HEK293 (cell line): ENCODE measurements around the gene ASTN2.

ENCODE experiments used
- CTCF ChIA-PET: fragments of 350-600 bp; formaldehyde crosslinking; extraction: SDS; loops from one replicate; lab custom pipeline; 2021; ENCODE audit warnings: antibody characterized with exemption; lab: Yijun Ruan, JAX
- POLR2A ChIA-PET: fragments of 300-600 bp; formaldehyde crosslinking; extraction: SDS; loops from one replicate; lab custom pipeline; 2020; ENCODE audit warnings: antibody characterized with exemption, inconsistent platforms; lab: Yijun Ruan, JAX
- H3K27ac ChIP-seq: fragments of 200-500 bp; sonication (Bioruptor generic); 2 replicates; pipeline ENCODE4 v1.5.1; 2014; ENCODE audit warnings: low read depth, low read length, control low read depth, inconsistent platforms; ENCODE audit errors: extremely low read depth
- H3K36me3 ChIP-seq, 2 experiments: fragments of 200-500 bp in 1 of 2; sonication (Bioruptor generic) in 1 of 2; 1 replicate in 1 of 2; 2 replicates in 1 of 2; pipeline ENCODE4 v1.5.1; 2014 to 2017; ENCODE audit warnings: inconsistent platforms in 2 of 2, low read length in 2 of 2; ENCODE audit not compliant: control insufficient read depth in 2 of 2, insufficient read depth in 1 of 2
- H3K4me1 ChIP-seq: fragments of 200-500 bp; sonication (Bioruptor generic); 2 replicates; pipeline ENCODE4 v1.5.1; 2014; ENCODE audit warnings: mild to moderate bottlenecking, low read length, inconsistent platforms; ENCODE audit not compliant: control insufficient read depth, insufficient read depth
- H3K4me3 ChIP-seq: 2 replicates; pipeline ENCODE4 v1.5.1; 2011; ENCODE audit warnings: low read depth, mild to moderate bottlenecking, control low read depth, low read length, moderate library complexity
- H3K9me3 ChIP-seq: fragments of 200-500 bp; sonication (Bioruptor generic); 2 replicates; pipeline ENCODE4 v1.5.1; 2014; ENCODE audit warnings: low read depth, low read length, inconsistent platforms; ENCODE audit not compliant: control insufficient read depth, insufficient read depth
- BCL11A ChIP-seq: fragments of 450-650 bp; formaldehyde crosslinking; IDR thresholded peaks from 2 replicates; pipeline ENCODE4 v1.5.1; 2016; ENCODE audit warnings: low read depth, missing biosample characterization, missing genetic modification characterization
- GLI4 ChIP-seq: fragments of 450-650 bp; formaldehyde crosslinking; IDR thresholded peaks from 2 replicates; pipeline ENCODE4 v1.5.1; 2016; ENCODE audit warnings: missing biosample characterization, missing genetic modification characterization
- HOXD13 ChIP-seq: sonication (generic); formaldehyde crosslinking; IDR thresholded peaks from 2 replicates; pipeline ENCODE4 v1.8.0; 2022; ENCODE audit warnings: missing genetic modification reagents, borderline replicate concordance
- PRDM2 ChIP-seq: fragments of 450-650 bp; formaldehyde crosslinking; IDR thresholded peaks from 2 replicates; pipeline ENCODE4 v1.5.1; 2016; ENCODE audit warnings: missing biosample characterization, missing genetic modification characterization, borderline replicate concordance
- PRDM6 ChIP-seq: fragments of 450-650 bp; formaldehyde crosslinking; IDR thresholded peaks from 2 replicates; pipeline ENCODE4 v1.5.1; 2017; ENCODE audit warnings: missing biosample characterization, missing genetic modification characterization
- SCRT1 ChIP-seq: fragments of 450-650 bp; formaldehyde crosslinking; IDR thresholded peaks from 2 replicates; pipeline ENCODE4 v1.5.1; 2016; ENCODE audit warnings: missing biosample characterization, missing genetic modification characterization, borderline replicate concordance
- SP3 ChIP-seq: fragments of 450-650 bp; formaldehyde crosslinking; IDR thresholded peaks from 2 replicates; pipeline ENCODE4 v1.5.1; 2016; ENCODE audit warnings: missing biosample characterization, missing genetic modification characterization
- YY2 ChIP-seq: fragments of 450-650 bp; formaldehyde crosslinking; IDR thresholded peaks from 2 replicates; pipeline ENCODE4 v1.5.1; 2016; ENCODE audit warnings: missing biosample characterization, missing genetic modification characterization
- ZBTB20 ChIP-seq: fragments of 450-650 bp; formaldehyde crosslinking; IDR thresholded peaks from 2 replicates; pipeline ENCODE4 v1.5.1; 2016; ENCODE audit warnings: missing biosample characterization, missing genetic modification characterization
- ZBTB8A ChIP-seq: fragments of 450-650 bp; formaldehyde crosslinking; IDR thresholded peaks from 2 replicates; pipeline ENCODE4 v1.5.1; 2016; ENCODE audit warnings: missing biosample characterization, missing genetic modification characterization
- ZFP37 ChIP-seq: fragments of 450-650 bp; formaldehyde crosslinking; IDR thresholded peaks from 2 replicates; pipeline ENCODE4 v1.5.1; 2016; ENCODE audit warnings: missing biosample characterization, missing genetic modification characterization
- ZNF114 ChIP-seq: fragments of 450-650 bp; formaldehyde crosslinking; IDR thresholded peaks from 2 replicates; pipeline ENCODE4 v1.5.0; 2017; ENCODE audit warnings: missing biosample characterization, missing genetic modification characterization
- ZNF169 ChIP-seq: fragments of 450-650 bp; formaldehyde crosslinking; IDR thresholded peaks from 2 replicates; pipeline ENCODE4 v1.5.1; 2016; ENCODE audit warnings: missing biosample characterization, missing genetic modification characterization
- ZNF248 ChIP-seq: fragments of 450-650 bp; formaldehyde crosslinking; IDR thresholded peaks from 2 replicates; pipeline ENCODE4 v1.5.1; 2017; ENCODE audit warnings: missing biosample characterization, missing genetic modification characterization
- ZNF510 ChIP-seq: fragments of 450-650 bp; formaldehyde crosslinking; IDR thresholded peaks from 2 replicates; pipeline ENCODE4 v1.5.1; 2018; ENCODE audit warnings: mild to moderate bottlenecking, missing genetic modification characterization, missing biosample characterization; ENCODE audit not compliant: insufficient replicate concordance
- ZNF560 ChIP-seq: fragments of 450-650 bp; formaldehyde crosslinking; IDR thresholded peaks from 2 replicates; pipeline ENCODE4 v1.5.1; 2017; ENCODE audit warnings: missing biosample characterization, missing genetic modification characterization, borderline replicate concordance
- ZNF629 ChIP-seq: fragments of 450-650 bp; formaldehyde crosslinking; IDR thresholded peaks from 2 replicates; pipeline ENCODE4 v1.5.1; 2017; ENCODE audit warnings: missing biosample characterization, missing genetic modification characterization
- ZNF639 ChIP-seq: fragments of 450-650 bp; formaldehyde crosslinking; IDR thresholded peaks from 2 replicates; pipeline ENCODE4 v1.5.1; 2016; ENCODE audit warnings: missing biosample characterization, missing genetic modification characterization
- ZNF701 ChIP-seq: fragments of 450-650 bp; formaldehyde crosslinking; IDR thresholded peaks from 2 replicates; pipeline ENCODE4 v1.5.1; 2016; ENCODE audit warnings: missing biosample characterization, missing genetic modification characterization
- ZNF830 ChIP-seq: fragments of 450-650 bp; IDR thresholded peaks from 2 replicates; pipeline ENCODE4 v1.5.0; 2018; ENCODE audit warnings: missing biosample characterization, missing genetic modification characterization, low read depth, mild to moderate bottlenecking, moderate library complexity
- ZNF837 ChIP-seq: fragments of 450-650 bp; formaldehyde crosslinking; IDR thresholded peaks from 2 replicates; pipeline ENCODE4 v1.5.1; 2016; ENCODE audit warnings: missing biosample characterization, missing genetic modification characterization
- TF ChIP-seq, protein P1 (sequence below): fragments of 450-650 bp; formaldehyde crosslinking; optimal IDR thresholded peaks from 2 replicates; pipeline ENCODE3; 2016; ENCODE audit warnings: missing biosample characterization, mild to moderate bottlenecking, missing genetic modification characterization
- TF ChIP-seq, protein P2 (sequence below): fragments of 450-650 bp; formaldehyde crosslinking; IDR thresholded peaks from 2 replicates; pipeline ENCODE4 v1.5.1; 2016; ENCODE audit warnings: missing biosample characterization, missing genetic modification characterization

Gene ASTN2

GRCh38 chr9:116387934-116388698 lies 1026.7 kb downstream of the ASTN2 start:
- ChIA-PET POLR2A (no interaction called here), CTCF (interaction anchor here (1.2 kb wide), 1 partner anchor 11 kb away, joined by 5 read pairs; no protein-coding TSS in a partner anchor)
- no peak overlapping the region for H3K27ac ChIP-seq
- H3K4me3 ChIP-seq, result no peak overlapping the region
- H3K36me3 ChIP-seq, result no peaks in the 10 kb centered on the region
- no peaks in the 10 kb centered on the region for H3K9me3 ChIP-seq
- TF ChIP-seq, protein P1, sequence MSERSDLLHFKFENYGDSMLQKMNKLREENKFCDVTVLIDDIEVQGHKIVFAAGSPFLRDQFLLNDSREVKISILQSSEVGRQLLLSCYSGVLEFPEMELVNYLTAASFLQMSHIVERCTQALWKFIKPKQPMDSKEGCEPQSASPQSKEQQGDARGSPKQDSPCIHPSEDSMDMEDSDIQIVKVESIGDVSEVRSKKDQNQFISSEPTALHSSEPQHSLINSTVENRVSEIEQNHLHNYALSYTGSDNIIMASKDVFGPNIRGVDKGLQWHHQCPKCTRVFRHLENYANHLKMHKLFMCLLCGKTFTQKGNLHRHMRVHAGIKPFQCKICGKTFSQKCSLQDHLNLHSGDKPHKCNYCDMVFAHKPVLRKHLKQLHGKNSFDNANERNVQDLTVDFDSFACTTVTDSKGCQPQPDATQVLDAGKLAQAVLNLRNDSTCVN (tag by site-specific recombination), result no peak
- TF ChIP-seq HOXD13 (CRISPR knock-in tag) (no peak), ZNF169 (no peak), ZNF114 (no peak), ZFP37 (tag by site-specific recombination) (no peak), ZNF510 (tag by site-specific recombination) (no peak), SP3 (no peak)
- no peaks in the 10 kb centered on the region for H3K4me1 ChIP-seq

GRCh38 chr9:116383936-116384335 lies 1030.9 kb downstream of the ASTN2 start:
- H3K4me3 ChIP-seq, result no peak overlapping the region
- ChIA-PET CTCF (interaction anchor here (0.5 kb wide), 1 partner anchor 18 kb away, joined by 3 read pairs; no protein-coding TSS in a partner anchor), POLR2A (no interaction called here)
- TF ChIP-seq ZNF629 (tag by site-specific recombination), result no peak
- TF ChIP-seq SCRT1 (tag by site-specific recombination), result no peak
- TF ChIP-seq PRDM6 (tag by site-specific recombination), result no peak
- TF ChIP-seq, protein P2, sequence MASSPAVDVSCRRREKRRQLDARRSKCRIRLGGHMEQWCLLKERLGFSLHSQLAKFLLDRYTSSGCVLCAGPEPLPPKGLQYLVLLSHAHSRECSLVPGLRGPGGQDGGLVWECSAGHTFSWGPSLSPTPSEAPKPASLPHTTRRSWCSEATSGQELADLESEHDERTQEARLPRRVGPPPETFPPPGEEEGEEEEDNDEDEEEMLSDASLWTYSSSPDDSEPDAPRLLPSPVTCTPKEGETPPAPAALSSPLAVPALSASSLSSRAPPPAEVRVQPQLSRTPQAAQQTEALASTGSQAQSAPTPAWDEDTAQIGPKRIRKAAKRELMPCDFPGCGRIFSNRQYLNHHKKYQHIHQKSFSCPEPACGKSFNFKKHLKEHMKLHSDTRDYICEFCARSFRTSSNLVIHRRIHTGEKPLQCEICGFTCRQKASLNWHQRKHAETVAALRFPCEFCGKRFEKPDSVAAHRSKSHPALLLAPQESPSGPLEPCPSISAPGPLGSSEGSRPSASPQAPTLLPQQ (tag by site-specific recombination), result no peak
- no peak for TF ChIP-seq ZNF701
- no peak for TF ChIP-seq ZBTB20 (tag by site-specific recombination)
- TF ChIP-seq ZNF837 (tag by site-specific recombination), result no peak
- TF ChIP-seq PRDM2 (tag by site-specific recombination), result no peak
- TF ChIP-seq GLI4 (tag by site-specific recombination), result no peak
- TF ChIP-seq YY2 (tag by site-specific recombination), result no peak
- TF ChIP-seq ZBTB8A (tag by site-specific recombination), result no peak
- no peak for TF ChIP-seq ZNF830 (tag by site-specific recombination)
- no peak for TF ChIP-seq BCL11A (tag by site-specific recombination)
- no peak for TF ChIP-seq ZNF639 (tag by site-specific recombination)
- no peak for TF ChIP-seq ZNF560 (tag by site-specific recombination)
- TF ChIP-seq ZNF248 (tag by site-specific recombination), result no peak
- no peaks in the 10 kb centered on the region for H3K9me3 ChIP-seq
- H3K27ac ChIP-seq, result no peak overlapping the region
- H3K4me1 ChIP-seq, result no peaks in the 10 kb centered on the region
- H3K36me3 ChIP-seq, result no peaks in the 10 kb centered on the region
